Activated CD4-positive, alpha-beta T cell treated with anti-CD3 and anti-CD28 coated beads, Interleukin-2, Interleukin-4, amounts not matched to agents 100 ng/mL and 50 ng/mL, durations not matched to agents 16 hours and 8 hours (primary cell): ENCODE results near the gene PRKAG3.

Experiments
- DNase-seq: peaks from one replicate; pipeline ENCODE4 v3.0.0-alpha.2; 2020; ENCODE audit warnings: low spot score

Gene PRKAG3

GRCh38 chr2:218814540-218815243 is 16.9 kb downstream of the PRKAG3 start:
- no peak for DNase-seq

- no peak for DNase-seq
Observed at GRCh38 chr2:218813771-218814460, 17.7 kb downstream of the PRKAG3 start.

GRCh38 chr2:218812861-218813260 is 18.7 kb downstream of the PRKAG3 start:
- no peak for DNase-seq

GRCh38 chr2:218812096-218812815 is 19.3 kb downstream of the PRKAG3 start:
- no peak for DNase-seq

GRCh38 chr2:218811382-218811781 is 20.2 kb downstream of the PRKAG3 start:
- no peak for DNase-seq

- DNase-seq, result no peak
Observed at GRCh38 chr2:218810256-218810655, 21.3 kb downstream of the PRKAG3 start.

- no peak for DNase-seq
Observed at GRCh38 chr2:218809515-218809914, 22.1 kb downstream of the PRKAG3 start.

GRCh38 chr2:218807626-218808025 is 24.0 kb downstream of the PRKAG3 start:
- DNase-seq, result no peak

GRCh38 chr2:218806346-218806978 is 25.1 kb downstream of the PRKAG3 start:
- DNase-seq, result peak; percentile 15

- no peak for DNase-seq
Observed at GRCh38 chr2:218805627-218806026, 26.0 kb downstream of the PRKAG3 start.

- no peak for DNase-seq
Observed at GRCh38 chr2:218804817-218805216, 26.8 kb downstream of the PRKAG3 start.

- no peak for DNase-seq
Observed at GRCh38 chr2:218802386-218802994, 29.1 kb downstream of the PRKAG3 start.

- DNase-seq, result no peak
Observed at GRCh38 chr2:218799990-218800389, 31.6 kb downstream of the PRKAG3 start.

- DNase-seq, result no peak
Observed at GRCh38 chr2:218798767-218799504, 32.7 kb downstream of the PRKAG3 start.

- no peak for DNase-seq
Observed at GRCh38 chr2:218796691-218797090, 34.9 kb downstream of the PRKAG3 start.

GRCh38 chr2:218792433-218792832 is 39.2 kb downstream of the PRKAG3 start:
- no peak for DNase-seq

GRCh38 chr2:218788529-218789255 is 42.9 kb downstream of the PRKAG3 start:
- no peak for DNase-seq

GRCh38 chr2:218786133-218786532 is 45.5 kb downstream of the PRKAG3 start:
- DNase-seq, result no peak

- DNase-seq, result no peak
Observed at GRCh38 chr2:218785103-218785502, 46.5 kb downstream of the PRKAG3 start.

- DNase-seq, result no peak
Observed at GRCh38 chr2:218783688-218784087, 47.9 kb downstream of the PRKAG3 start.

- DNase-seq, result no peak
Observed at GRCh38 chr2:218782528-218782844, 49.1 kb downstream of the PRKAG3 start.
